ENCODE data around the gene PPARG.
"Not testable (repeated sequence)": the region's sequence is repeated elsewhere in the genome, so short reads cannot be mapped to it uniquely, and the experiment has no call there.

The PPARG gene

DNA sequence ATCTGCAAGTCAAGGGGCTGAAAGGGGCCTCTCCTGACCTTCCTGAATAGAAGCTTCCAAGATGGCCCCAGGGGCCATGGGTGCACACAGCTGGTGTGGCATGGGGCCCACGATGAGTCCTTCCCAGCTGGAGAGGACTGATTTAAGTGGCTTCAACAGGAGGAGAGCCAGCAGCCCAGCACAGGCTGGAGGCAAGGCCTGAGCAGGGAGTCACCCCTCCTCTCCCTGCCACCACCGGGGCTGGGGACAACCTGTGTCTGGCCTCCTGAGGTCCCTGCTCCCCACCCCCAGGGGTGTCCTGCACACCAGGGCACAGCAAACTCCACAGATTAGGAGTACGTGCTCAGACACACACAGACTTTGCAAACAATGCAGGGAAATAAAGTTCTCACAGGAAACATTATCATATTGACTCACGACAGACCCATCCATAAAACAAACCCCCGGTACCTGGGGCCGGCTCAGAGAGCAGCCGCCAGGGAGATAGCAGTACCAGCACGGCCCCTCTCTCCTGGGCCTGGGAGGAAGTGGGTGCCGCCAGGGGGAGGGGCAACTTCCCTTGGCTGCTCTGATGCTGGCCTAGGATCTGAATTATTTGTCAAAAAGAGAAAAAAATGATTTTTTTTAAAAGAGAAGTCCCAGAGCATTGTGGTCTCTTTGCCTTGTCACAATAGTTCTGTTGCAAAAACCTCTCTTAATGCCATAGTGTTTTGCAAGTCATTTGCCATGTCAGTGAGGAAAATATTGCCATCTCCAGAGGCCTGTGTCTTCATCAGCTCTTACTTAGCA lies 173.5 kb downstream of the PPARG start:
- DNase-seq (ENCODE audit: low spot score), result no peak

DNA sequence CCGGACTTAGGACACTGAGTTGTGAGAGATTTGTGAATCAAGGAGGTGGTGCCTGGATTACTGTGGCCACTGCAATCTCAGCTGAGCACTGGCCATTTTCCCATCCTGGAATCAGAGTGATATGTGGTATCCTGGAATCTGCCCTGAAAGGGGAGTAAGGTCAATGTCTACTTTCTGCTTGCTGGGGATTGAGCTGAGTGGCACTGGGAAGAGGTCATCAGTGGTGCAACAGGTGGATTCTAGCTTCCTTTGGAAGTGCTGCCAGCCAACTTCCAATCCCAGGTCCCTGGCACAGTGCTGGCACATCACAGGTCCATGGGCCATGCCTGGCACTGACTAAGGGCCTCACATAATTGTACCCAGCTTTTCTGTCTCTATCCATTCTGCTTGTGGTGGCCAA lies 174.8 kb downstream of the PPARG start:
- no peak for DNase-seq (ENCODE audit: low spot score)

DNA sequence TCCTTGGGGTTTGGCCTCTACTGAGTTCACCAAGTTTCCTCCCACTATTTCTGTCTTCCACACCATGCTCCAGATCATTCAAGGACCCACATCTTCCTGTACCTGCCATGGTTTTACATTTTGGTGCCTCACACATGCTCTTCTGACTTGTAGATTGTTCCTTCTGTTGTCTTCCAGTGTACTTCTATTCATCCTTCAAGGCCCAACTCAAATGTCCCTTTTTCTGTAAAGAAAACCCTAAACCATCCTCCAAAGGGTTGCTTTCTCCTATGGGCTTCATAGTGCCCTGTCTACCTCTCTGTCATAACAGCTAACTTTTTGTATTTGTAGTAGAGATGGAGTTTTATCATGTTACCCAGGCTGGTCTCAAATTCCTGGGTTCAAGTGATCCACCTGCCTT lies 175.3 kb downstream of the PPARG start:
- DNase-seq (ENCODE audit: low spot score), result no peak

DNA sequence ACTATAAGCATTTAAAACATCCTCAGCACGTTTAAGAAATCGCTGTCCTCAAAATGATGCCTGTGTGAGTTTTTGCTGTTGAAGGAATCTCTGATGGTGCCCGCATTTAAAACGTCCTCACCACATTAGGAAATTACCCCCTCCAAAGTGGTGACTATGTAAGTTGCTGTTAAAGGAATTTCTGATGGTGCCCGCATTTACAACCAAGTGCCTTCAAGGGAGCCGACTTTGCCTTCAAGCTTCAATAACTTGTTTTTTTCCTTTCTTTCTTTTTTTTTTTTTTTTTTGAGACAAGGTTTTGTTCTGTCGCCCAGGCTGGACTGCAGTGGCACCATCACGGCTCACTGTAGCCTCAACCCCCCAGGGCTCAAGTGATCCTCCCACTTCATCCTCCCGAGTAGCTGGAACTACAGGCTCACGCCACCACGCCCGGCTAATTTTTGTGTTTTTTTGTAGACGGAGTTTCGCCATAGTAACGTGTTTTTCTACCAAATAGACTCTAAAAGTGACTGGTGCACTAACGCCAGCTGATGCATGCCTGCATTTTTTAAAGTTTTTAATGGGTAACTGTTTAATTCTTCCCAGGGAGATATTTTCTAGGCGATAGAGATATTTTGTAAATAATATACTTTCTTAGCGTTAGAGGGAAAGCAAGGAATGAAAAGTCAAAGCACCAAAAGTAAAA lies 176.4 kb downstream of the PPARG start:
- DNase-seq (ENCODE audit: low spot score), result no peak

GRCh38 chr3:12465836-12466225 lies 177.0 kb downstream of the PPARG start:
- DNase-seq (ENCODE audit: low spot score), result no peak

DNA sequence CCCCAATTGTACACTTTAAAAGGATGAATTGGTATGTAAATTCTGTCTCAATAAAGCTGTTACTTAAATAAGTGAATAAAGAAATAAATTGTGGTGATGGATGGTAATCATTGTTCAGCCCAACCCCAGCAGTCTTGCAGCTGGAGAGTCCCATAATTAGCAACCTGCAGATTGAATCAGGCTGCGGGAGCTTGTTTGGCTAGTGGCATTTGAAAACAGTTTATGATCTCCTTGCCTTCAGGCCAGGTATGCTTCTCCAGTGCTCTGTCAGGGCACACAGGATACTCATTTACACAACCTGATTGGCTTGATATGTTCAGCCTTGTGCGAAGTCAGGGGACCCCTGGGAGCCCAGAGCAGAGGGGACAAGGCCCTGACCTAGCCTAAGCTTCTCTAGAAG lies 178.9 kb downstream of the PPARG start:
- no peak for DNase-seq (ENCODE audit: low spot score)

DNA sequence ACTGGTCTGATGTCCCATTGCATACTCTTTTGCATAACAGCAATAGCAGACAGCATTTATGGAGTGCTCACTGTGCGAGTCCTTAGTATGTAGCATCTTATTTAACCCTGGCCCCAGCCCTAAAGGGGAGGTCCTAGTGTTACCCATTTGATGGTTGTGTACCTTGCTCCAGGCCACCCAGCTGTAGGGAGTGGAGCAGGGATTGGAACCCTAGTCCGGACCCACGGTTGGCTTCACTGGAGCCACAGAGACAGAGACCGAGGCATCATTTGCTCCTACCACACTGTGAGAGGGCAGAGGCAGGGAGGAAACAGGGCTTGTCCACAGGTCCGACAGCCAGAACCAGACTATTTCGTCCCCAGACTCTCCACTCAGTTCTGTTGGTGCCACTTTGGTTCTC lies 179.4 kb downstream of the PPARG start:
- DNase-seq (ENCODE audit: low spot score), result no peak

- no peak for DNase-seq (ENCODE audit: low spot score)
These were observed 179.9 kb downstream of the PPARG start for GRCh38 chr3:12468757-12469156.

- not testable (repeated sequence) for DNase-seq (ENCODE audit: low spot score)
These were observed 180.4 kb downstream of the PPARG start for GRCh38 chr3:12469222-12469621.

DNA sequence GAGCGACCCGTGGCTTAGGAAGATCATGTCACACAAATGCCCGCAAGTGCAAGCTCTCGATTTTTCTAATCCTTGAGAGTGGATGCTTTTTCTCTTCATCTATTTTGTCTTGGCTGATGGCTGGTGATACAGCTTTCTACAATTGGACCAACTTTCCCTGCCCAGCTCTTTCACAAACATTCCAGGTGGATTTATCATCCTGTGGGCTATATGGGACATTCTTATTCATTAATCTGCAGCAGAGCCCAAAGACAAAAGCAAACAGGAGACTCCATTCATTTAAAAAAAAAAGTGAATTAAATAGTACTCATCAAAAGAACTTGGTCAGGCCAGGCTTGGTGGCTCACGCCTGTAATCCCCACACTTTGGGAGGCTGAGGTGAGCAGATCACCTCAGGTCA lies 181.2 kb downstream of the PPARG start:
- no peak for DNase-seq (ENCODE audit: low spot score)

DNA sequence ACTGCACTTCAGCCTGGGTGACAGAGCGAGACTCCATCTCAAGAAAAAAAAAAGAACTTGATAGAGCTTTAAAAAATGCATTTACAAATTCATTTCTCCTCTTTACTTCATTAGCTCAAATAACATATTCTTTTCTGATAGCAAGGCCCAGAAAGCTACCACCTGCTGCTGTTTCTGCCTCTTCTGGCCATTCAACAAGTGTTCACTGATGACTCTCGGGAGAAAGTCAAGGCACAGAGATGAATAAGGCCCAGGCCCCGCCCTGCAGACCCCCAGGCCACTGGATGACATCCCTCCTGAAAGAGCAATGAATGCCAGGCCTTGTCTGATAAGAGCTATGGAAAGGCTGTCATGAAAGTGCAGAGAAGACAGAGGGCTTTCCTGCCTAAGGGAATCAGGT lies 181.8 kb downstream of the PPARG start:
- DNase-seq (ENCODE audit: low spot score), result no peak

GRCh38 chr3:12471241-12471640 lies 182.4 kb downstream of the PPARG start:
- DNase-seq (ENCODE audit: low spot score), result no peak

DNA sequence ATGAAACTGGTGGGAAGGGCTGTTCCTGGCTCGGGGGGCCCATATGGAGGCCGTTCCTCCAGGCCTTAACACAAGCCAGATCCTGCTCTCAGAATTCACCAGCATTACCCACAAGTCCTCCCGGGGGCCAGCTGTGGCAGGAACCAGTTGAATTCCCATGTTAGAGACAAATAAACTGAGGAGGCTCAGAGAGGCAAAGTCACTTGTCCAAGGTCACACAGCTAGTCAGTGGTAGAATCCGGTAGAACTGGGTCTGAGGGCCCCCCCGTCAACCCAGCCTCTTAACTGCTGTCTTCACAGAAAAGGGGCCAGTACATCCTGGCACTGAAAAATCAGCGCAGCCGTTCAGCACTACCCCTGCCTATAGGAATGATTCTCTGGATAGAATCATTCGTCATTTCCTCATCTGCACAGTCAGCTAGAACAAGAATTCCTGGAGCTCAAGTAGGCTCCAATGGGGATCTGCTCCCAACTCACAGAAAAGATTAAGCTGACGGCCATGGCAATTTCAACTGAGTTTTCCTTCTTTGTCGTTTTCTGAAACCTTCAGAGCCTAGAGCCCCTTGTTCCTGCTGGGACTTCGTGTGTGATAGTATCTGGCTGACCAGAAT lies 183.2 kb downstream of the PPARG start:
- DNase-seq (ENCODE audit: low spot score), result no peak

DNA sequence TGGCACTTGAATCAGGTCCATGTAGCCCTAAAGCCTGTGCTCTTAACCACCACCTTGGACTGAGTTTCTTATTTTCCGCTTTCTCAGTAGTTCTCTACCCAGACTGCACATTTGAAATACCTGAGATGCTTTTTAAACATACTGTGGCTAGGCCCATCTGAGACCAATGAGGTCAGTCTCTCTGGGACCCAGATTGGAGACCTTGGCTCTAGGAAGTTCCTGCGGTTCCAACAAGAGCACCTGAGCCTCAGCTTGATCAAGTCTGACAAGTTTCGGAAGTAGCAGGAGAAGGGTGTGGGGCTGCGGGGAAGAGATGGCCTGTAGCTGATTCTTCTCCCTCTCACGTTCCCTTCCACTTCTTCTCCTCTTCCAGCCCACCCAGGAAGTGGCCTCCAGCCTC lies 183.9 kb downstream of the PPARG start:
- DNase-seq (ENCODE audit: low spot score), result no peak

- no peak for DNase-seq (ENCODE audit: low spot score)
These were observed 184.6 kb downstream of the PPARG start for GRCh38 chr3:12473511-12473910.

- DNase-seq (ENCODE audit: low spot score), result no peak
These were observed 187.5 kb downstream of the PPARG start for GRCh38 chr3:12476238-12476897.

- DNase-seq (ENCODE audit: low spot score), result no peak
These were observed 188.4 kb downstream of the PPARG start for GRCh38 chr3:12477256-12477655.

DNA sequence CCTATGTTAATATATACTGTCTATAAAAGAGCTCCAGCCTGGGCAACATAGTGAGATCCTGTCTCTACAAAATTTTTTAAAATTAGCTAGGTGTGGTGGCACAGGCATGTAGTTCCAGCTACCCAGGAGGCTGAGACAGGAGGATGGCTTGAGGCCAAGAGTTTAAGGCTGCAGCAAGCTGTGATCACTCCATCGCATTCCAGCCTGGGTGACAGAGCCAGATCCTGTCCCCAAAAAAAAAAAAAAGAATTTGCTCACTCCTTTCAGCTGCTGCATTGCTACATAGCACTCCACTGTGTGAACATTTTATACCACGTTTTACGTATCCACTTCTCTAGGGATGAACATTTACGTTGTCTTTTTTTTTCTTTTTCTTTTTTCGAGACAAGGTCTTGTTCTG lies 189.5 kb downstream of the PPARG start:
- DNase-seq (ENCODE audit: low spot score), result no peak

- DNase-seq (ENCODE audit: low spot score), result not testable (repeated sequence)
These were observed 190.3 kb downstream of the PPARG start for GRCh38 chr3:12479198-12479597.

- DNase-seq (ENCODE audit: low spot score), result peak; percentile 92
These were observed 191.1 kb downstream of the PPARG start for GRCh38 chr3:12479919-12480427.

- DNase-seq (ENCODE audit: low spot score), result no peak
These were observed 194.5 kb downstream of the PPARG start for GRCh38 chr3:12483410-12483809.

DNA sequence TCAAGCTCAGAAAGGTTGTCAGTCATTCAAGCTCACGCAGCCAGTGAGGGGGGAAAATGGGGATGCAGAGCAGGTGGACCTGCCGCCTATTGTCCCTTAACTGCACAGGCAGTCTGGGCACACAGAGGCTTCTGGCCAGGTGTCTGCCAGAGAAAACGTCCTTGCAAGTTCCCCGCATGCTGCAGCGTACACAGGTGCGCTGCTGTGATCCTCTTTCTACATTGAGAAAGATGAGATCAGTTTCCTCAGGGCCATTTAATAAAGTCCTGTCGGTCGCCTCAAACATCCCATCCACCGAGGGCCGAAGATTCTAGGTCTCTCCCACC lies 195.0 kb downstream of the PPARG start:
- no peak for DNase-seq (ENCODE audit: low spot score)

Data from HuH-7 (cell line).